HG02798 (cell line): Measurements from ENCODE around the gene RALGAPB.
"Not testable (repeated sequence)": the region's sequence is repeated elsewhere in the genome, so short reads cannot be mapped to it uniquely, and the experiment has no call there.

Source experiments
- ATAC-seq: cut with Tn5 transposase; IDR thresholded peaks from one replicate; pipeline ENCODE4 v1.9.1; 2021; ENCODE audit warnings: mild to moderate bottlenecking; ENCODE audit not compliant: unreplicated experiment, poor library complexity

Gene RALGAPB

GRCh38 chr20:38446441-38447209 is 26.0 kb upstream of the RALGAPB start:
- ATAC-seq = peak; percentile 87

GRCh38 chr20:38447251-38447661 is 25.4 kb upstream of the RALGAPB start:
- no peak for ATAC-seq

DNA sequence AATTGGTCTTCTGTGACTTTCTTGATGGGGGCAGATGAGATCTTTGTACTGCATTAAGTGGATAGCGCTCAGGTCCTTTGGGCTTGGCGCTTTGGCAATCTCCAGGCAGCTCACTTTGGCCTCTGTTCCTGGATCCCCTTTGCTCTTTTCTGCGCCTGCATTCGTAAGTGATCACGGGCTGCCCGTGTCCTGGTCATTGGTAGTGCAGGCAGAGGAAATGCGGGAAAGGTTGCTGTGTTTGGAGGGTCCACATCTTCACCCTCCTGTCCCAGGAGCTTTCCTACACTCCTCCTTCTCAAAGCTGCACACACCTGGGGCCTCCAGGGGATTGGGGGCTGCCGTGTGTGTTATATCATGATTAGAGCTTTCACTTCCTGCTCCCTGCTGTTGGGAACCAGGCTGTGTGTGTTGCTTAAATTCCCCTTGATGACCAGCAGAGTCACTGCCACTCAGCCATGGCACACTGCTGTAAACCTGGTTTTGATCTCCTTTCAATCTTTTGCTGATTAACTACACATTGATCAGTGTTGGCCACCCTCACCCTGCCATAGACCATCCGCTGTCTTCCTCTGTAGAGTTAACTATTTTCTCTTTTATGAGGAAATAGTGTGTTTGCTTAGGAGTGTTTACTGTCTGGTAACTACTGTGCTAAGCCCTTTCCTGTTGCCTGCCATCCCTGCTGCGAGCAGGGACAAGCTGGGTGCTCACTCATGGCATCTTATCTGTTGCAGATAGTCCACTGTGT is 24.5 kb upstream of the RALGAPB start:
- no peak for ATAC-seq

DNA sequence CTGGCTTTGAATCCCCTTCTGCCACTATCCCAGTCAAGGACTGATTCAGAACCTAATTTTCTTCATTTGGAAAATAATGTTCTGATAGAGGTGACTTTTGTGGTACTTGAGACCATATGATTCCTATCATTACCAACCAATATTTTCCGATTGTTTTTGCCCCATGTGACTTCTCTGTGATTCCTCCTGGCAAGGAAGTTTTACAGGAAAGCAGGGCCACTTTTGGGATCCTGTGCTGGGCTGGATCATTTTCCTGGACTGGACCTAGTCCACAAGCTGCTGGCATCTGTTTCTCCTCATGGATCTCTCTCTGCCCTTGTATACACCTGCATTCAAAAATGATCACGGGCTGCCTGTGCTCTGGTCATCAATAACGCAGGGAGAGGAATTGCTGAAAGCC is 23.6 kb upstream of the RALGAPB start:
- no peak for ATAC-seq

- no peak for ATAC-seq
Measured at GRCh38 chr20:38450412-38450975, 22.1 kb upstream of the RALGAPB start.

GRCh38 chr20:38452880-38453624 is 19.6 kb upstream of the RALGAPB start:
- ATAC-seq = no peak

- ATAC-seq = no peak
Measured at GRCh38 chr20:38453941-38454340, 18.7 kb upstream of the RALGAPB start.

DNA sequence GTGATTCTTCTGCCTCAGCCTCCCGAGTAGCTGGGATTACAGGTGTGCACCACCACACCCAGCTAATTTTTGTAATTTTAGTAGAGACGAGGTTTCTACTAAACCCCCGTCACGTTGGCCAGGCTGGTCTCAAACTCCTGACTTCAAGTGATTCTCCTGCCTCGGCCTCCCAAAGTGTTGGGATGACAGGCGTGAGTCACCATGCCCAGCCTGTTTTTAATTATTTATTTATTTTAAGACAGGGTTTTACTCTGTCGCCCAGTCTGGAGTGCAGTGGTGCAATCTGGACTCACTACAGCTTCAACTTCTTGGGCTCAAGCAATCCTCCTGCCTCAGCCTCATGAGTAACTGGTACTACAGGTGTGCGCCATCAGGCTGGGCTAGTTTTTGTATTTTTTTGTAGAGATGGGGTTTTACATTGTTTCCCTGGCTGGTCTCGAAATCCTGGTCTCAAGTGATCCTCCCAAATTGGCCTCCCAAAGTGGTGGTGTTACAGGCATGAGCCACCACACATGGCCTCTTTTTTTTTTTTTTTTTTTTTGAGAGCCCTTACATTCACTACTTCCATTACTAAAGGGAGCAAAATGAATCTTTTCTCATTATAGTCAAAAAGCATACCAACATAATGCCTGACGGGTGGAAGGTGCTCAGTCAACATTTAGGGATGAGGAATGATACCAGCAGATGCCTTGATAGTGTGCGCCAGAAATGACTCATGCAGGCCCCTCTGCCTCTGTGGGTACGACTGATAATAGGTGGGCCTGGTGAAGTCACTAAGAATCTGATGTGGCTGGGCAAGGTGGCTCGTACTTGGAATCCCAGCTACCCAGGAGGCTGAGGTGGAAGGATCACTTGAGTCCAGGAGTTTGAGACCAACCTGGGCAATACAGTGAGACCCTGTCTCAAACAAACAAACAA is 17.8 kb upstream of the RALGAPB start:
- no peak for ATAC-seq

DNA sequence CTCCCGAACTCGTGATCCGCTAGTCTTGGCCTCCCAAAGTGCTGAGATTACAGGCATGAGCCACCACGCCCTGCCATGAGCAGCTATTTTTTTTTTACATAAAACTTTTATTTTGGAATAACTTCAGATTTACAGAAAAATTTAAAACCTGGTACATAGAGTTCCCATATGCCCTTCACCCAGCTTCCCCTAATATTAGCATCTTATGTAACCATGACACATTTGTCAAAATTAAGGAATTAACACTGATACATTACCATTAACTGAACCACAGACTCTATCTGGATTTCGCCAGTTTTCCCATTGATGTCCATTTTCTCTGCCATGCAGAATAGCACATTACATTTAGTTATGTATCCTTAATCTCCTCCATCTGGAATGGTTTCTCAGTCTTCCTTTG is 14.3 kb upstream of the RALGAPB start:
- ATAC-seq = no peak

DNA sequence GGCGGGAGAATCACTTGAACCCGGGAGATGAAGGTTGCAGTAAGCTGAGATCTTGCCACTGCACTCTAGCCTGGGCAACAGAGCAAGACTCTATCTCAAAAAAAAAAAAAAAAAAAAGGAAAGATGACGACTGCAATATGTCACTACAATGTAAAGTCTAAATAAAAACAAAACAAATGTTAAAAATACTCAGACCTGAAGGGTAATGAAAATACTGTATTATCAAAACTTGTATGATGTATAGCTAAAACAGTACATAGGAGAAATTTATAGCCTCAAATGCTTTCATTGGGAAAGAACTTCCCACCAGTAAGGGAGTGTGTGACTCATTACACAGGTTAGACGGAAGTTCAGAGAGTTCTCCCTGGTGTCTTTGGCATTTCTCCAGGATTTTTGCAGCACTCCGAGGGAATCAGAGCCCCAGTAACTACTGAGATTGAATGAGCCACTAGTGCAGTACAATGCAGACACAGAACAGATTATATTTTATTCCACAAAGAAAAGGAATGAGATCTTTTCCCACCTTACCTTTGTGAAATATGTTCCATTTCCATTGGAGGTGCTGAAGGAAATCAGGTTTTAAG is 12.5 kb upstream of the RALGAPB start:
- no peak for ATAC-seq

GRCh38 chr20:38460631-38461030 is 12.0 kb upstream of the RALGAPB start:
- ATAC-seq = not testable (repeated sequence)

DNA sequence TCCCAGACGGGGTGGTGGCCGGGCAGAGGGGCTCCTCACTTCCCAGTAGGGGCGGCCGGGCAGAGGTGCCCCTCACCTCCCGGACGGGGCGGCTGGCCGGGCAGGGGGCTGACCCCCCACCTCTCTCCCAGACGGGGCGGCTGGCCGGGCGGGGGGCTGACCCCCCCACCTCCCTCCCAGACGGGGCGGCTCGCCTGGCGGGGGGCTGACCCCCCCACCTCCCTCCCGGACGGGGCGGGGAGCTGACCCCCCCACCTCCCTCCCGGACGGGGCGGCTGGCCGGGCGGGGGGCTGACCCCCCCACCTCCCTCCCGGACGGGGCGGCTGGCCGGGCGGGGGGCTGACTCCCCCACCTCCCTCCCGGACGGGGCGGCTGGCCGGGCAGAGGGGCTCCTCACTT is 11.5 kb upstream of the RALGAPB start:
- ATAC-seq = not testable (repeated sequence)

DNA sequence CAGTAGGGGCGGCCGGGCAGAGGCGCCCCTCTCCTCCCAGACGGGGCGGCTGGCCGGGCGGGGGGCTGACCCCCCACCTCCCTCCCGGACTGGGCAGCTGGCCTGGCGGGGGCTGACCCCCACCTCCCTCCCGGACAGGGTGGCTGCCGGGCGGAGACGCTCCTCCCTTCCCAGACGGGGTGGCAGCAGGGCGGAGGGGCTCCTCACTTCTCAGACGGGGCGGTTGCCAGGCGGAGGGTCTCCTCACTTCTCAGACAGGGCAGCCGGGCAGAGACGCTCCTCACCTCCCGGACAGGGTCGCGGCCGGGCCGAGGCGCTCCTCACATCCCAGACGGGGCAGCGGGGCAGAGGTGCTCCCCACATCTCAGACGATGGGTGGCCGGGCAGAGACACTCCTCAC is 11.1 kb upstream of the RALGAPB start:
- ATAC-seq = not testable (repeated sequence)

DNA sequence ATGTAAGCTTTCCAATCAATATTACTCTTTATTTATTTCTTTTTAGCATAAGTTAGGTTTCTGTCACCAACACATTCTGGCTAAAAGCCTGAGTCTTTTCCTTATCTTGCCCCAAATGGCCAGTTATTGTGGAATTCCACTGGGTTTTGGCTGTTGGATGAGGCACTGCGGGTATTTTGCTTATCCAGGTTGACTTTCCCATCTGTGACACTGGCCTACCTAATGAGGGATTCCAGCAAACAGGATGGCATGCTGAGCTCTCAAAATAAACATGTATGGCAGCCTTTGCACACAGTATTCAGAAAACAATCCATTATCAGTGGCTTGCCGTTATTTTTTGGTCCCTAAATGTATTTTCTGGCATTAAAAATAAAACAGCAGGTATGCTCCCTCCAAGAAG is 6.5 kb upstream of the RALGAPB start:
- ATAC-seq = no peak

GRCh38 chr20:38466983-38467382 is 5.7 kb upstream of the RALGAPB start:
- no peak for ATAC-seq

GRCh38 chr20:38471245-38471644 is 1.4 kb upstream of the RALGAPB start:
- no peak for ATAC-seq

DNA sequence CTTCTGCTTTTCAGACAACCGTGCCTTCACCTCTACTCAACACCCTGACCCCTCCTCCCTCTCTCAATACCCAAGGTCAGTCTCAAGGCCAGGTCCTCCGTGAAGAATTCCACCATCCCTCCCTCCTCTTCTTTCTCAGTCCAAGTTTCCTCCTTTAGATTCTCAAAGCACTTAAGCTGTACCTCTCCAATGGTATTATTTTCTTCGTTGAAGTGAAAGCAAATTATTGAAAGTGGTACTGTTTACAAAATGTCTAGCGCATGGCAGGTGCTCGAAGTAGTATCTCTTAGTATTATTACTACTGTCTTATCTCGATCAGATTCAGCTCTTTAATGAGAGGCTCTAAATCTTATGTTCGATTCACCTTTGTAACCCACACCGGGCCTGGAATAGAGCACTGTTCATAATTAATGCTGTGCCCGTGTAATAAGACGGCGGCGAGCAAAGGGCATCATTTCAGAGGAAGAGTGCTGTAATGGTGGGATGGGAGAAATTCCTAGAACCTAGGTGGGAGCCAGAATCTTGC is 593 bp upstream of the RALGAPB start:
- no peak for ATAC-seq

DNA sequence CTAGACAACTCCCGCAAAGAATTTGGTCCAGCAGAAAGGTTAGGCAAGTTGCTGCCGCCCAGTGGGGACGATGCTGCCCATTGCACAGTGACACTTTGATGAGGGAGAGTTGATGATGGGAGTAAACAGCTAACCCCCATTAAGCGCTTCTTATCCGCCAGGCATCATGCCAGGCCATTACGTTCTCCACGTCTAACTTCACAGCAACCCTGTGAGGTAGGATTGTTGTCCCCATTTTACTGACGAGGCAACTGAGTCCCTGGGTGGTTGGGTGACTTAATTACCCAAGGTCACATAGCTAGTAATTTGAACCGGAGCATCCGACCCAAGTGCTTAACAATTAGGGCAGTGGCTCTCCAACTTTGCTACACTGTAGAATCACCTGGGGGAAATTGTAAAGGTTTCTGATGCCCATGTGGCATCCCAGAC is 738 bp downstream of the RALGAPB start:
- peak; percentile 1 for ATAC-seq

- ATAC-seq = no peak
Measured at GRCh38 chr20:38477747-38478146, 5.1 kb downstream of the RALGAPB start.
